Effector CD4-positive, alpha-beta T cell (primary cell): ENCODE measurements around the gene EBF3.

Experiments
- DNase-seq: peaks from one replicate; pipeline ENCODE4 v3.0.0-alpha.2; 2020

The EBF3 gene

GRCh38 chr10:129788215-129788614 lies 175.9 kb downstream of the EBF3 start:
- no peak for DNase-seq

DNA sequence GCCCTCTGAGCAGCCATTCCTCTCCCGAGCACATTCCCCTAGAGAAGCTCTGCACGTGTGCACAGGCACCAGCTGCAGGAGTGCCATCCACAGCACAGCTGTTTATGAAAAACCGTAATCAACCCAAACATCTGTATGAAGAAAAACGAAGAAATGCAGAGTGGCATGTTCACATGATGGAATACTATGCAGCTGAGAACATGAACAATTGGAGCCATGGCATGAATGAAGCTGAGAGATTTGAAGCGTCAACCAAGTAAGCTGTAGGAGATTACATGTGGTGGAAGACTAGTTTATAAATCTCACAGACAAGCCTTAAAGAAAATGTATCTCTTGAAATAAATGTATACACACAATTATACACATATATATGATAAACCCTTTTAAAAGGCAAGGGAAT lies 176.5 kb downstream of the EBF3 start:
- DNase-seq: no peak

DNA sequence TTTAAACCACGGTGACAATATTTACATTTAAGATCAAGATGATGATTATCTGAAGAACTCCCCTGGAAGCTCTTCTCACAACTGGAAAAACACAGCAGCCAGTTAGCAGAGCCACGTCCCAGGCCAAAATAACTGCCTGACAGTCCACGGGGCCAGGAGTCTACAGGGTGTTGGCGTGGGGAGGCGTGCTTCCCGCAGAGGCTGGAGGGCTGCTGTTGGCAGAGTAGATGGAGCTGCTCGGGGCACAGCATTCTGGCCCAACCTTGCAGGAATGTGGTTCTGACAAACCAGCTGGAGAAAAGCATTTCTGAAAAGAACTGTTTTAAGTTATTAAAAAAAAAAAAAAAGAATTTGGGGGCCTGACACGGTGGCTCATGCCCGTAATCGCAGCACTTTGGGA lies 177.9 kb downstream of the EBF3 start:
- no peak for DNase-seq

- DNase-seq: no peak
Measured at GRCh38 chr10:129785536-129785981, 178.5 kb downstream of the EBF3 start.
